Adrenal gland (tissue), 5 donors: ENCODE results near the gene SLC19A1.

ENCODE experiments used
- POLR2A ChIP-seq, 2 donors: fragments of 450-650 bp; IDR thresholded peaks; one replicate each; pipeline ENCODE4 v1.6.1; 2017; ENCODE audit warnings: antibody characterized with exemption in 2 of 2, mild to moderate bottlenecking in 2 of 2, moderate library complexity in 1 of 2
- TF ChIP-seq, protein P1 (sequence below), 6 experiments: fragments of 450-650 bp in 4 of 6; fragments of 200-600 bp in 2 of 6; sonication (generic) in 1 of 6; IDR thresholded peaks; 1 replicate in 5 of 6; 2 replicates in 1 of 6; pipeline versions ENCODE4 v1.5.1 to v1.8.0; 2016 to 2021; ENCODE audit warnings: antibody characterized with exemption in 6 of 6, mild to moderate bottlenecking in 2 of 6, moderate library complexity in 1 of 6
- donor health status: DM: no; HTN: no; CAD: no.

DNA sequence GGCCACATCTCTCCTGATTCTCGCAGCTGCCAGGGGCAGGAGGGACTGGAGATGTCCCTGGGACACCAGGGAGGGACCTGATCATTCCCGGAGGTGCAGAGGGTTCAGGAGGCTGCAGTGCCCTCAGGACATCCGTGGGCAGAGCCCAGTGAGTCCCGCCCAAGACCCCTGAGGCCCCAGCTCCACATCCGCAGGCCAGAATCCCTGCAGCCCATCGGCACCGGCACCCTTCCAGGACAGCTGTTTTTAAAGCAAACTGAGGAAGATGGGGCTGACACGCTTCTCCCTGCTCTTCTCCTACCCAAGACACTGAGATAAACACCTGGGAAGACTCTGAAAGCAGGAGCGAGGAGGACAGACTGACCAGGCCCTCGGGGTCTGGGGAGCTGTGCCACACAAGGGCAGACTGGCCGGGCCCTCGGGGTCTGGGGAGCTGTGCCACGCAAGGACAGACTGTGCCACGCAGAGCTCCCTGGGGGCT lies 25.5 kb downstream of the SLC19A1 start:
- TF ChIP-seq, protein P1, sequence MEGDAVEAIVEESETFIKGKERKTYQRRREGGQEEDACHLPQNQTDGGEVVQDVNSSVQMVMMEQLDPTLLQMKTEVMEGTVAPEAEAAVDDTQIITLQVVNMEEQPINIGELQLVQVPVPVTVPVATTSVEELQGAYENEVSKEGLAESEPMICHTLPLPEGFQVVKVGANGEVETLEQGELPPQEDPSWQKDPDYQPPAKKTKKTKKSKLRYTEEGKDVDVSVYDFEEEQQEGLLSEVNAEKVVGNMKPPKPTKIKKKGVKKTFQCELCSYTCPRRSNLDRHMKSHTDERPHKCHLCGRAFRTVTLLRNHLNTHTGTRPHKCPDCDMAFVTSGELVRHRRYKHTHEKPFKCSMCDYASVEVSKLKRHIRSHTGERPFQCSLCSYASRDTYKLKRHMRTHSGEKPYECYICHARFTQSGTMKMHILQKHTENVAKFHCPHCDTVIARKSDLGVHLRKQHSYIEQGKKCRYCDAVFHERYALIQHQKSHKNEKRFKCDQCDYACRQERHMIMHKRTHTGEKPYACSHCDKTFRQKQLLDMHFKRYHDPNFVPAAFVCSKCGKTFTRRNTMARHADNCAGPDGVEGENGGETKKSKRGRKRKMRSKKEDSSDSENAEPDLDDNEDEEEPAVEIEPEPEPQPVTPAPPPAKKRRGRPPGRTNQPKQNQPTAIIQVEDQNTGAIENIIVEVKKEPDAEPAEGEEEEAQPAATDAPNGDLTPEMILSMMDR (IDR thresholded peaks at IDR 0.05) = no peak
- TF ChIP-seq POLR2A (IDR thresholded peaks at IDR 0.05) = no peak
